NCI-H146 treated with DMSO at 0.1 percent for 48 hours (cell line): ENCODE data around the gene WSB1.

Experiments used
- DNase-seq: peaks from one replicate; lab custom pipeline; 2025; ENCODE audit not compliant: unreplicated experiment; lab: John Stamatoyannopoulos, UW

Gene WSB1

GRCh38 chr17:27333410-27333980, 39.6 kb downstream of the WSB1 start:
- DNase-seq = no peak

GRCh38 chr17:27336184-27336583, 42.3 kb downstream of the WSB1 start:
- no peak for DNase-seq

GRCh38 chr17:27338536-27338985, 44.6 kb downstream of the WSB1 start:
- no peak for DNase-seq

GRCh38 chr17:27339198-27339835, 45.4 kb downstream of the WSB1 start:
- no peak for DNase-seq

DNA sequence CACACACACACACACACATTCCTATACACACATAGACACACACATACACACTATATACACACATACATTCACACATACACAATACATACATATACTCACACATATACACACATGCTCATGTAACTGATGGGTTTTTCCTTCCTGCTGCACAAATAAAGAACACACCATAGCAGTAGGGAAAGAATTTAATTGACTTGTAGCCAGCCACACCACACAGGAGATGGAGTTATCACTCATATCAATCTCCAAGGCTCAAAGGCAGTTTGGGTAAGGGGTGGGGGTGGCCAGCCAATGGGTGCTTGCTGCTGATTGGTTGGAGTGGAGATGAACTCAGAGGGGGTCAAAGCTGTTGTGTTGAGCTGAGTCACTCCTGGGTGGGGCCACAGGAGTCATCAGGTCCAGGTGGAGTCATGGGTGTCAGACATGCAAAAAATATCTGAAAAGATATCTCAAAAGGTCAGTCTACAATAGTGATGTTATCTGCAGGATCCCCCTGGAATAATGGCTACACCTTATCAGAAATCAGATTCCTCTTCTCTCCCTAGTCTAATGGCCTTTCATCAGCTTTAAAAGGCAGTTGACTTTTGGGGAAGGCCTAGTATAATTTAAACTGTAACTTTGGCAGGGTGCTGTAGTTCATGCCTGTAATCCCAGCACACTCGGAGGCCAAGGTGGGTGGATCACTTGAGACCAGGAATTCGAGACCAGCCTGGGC, 46.1 kb downstream of the WSB1 start:
- no peak for DNase-seq

GRCh38 chr17:27340575-27340974, 46.7 kb downstream of the WSB1 start:
- no peak for DNase-seq

GRCh38 chr17:27341041-27341471, 47.1 kb downstream of the WSB1 start:
- DNase-seq = no peak

DNA sequence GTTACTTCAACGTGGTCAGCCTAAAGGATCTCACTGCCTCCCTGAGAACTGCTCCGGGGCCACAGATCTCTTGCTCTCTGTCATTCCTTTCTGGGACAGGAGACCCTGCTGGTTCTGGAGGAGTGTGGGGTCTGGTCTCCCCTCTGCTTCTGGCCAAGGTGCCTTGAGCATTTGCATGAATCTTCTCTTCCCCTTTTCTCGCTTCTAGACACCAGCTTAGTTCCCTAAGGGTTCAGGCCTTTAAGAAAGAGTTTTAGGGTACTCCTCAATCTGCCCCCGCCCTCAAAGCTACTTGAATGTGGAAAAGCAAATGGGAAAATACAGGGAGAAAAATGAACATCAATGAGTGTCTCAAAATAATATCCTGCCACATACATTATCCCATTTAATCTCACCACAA, 48.1 kb downstream of the WSB1 start:
- no peak for DNase-seq

- DNase-seq = no peak
These were observed 49.4 kb downstream of the WSB1 start for GRCh38 chr17:27343294-27343693.

- DNase-seq = no peak
These were observed 50.2 kb downstream of the WSB1 start for GRCh38 chr17:27343977-27344607.

- DNase-seq = peak; percentile 97
These were observed 51.4 kb downstream of the WSB1 start for GRCh38 chr17:27345141-27345904.

GRCh38 chr17:27346228-27346899, 52.5 kb downstream of the WSB1 start:
- DNase-seq = no peak

- no peak for DNase-seq
These were observed 54.3 kb downstream of the WSB1 start for GRCh38 chr17:27348196-27348595.

DNA sequence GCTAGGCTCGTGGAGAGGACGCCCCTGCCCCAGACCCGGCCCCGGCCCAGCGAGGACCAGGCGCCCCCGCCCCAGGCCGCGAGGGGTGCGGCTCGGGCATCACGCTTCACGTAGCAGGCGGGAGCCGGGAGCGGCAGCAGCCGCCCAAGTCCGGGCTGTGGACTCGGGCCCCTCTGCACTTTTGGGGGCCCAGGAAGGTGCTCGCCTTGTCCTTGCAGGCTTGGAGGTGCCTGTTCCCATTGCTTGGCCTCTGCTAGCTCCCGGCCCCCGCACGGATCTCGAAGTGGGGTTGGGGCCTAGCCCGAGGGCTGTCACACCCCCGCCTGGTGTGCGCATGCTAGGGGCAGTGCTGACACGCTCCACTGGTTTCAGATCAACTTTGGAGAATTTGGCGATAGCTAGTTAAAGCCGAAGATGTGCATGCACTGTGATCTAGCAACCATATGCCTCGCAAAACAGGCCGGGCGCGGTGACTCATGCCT, 55.7 kb downstream of the WSB1 start:
- no peak for DNase-seq

- DNase-seq = no peak
These were observed 57.8 kb downstream of the WSB1 start for GRCh38 chr17:27351759-27352158.

GRCh38 chr17:27352448-27353032, 58.6 kb downstream of the WSB1 start:
- no peak for DNase-seq

GRCh38 chr17:27353033-27353460, 59.1 kb downstream of the WSB1 start:
- DNase-seq = no peak

DNA sequence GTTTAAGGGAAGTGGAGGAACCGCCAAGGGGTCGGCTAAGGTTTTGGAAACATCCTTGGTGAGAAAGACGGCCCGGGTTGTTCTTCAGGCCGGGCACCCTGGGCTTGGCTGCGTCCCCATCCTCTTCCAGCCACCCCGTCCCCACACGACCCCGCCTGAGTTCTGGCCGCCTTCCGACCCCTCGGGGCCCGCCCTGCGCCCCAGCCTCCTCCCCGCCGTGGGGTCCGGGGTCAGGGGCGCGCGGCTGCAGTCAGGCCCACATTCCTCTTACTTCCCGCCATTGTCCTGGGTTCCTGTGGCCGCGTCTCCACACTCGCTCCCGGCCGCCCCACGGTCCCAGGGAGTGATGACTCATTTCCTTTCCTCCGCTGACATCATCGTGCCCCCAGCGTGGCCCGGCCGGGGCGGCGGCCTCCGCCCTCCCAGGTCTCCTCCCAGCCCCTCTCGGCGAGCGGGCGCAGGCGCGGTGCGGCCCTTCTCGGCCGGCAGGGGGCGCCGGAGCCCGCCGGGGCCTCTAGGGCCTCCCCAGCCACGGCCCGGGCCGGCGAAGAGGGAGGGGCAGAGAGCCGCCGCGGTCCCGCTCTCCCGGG, 59.6 kb downstream of the WSB1 start:
- peak; percentile 83 for DNase-seq

DNA sequence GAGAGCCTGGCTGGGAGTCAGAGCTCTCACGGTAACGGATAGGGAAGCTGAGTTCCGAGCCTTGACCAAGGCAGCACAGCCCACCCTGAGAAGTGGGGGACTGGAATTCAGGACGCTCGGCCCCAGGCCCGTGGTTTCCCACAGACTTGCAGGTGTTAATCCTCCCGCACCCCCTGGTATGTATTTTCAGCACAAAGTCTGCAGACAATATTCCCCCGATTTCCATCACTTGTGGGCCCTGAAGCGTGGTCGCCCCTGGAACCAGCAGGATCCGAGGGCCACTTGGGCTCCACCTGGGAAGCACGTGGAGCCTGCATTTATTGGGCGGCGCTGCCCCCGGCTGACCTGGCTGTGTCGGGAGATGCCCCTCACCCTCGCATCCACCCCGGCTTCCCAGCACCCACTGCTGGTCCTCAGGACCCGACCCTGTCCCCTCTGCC, 60.2 kb downstream of the WSB1 start:
- DNase-seq = no peak
